GOT3 (cell line): ENCODE measurements around the gene MTARC2.

Experiments
- DNase-seq: peaks from one replicate; lab custom pipeline; 2025; ENCODE audit warnings: mixed read lengths; lab: John Stamatoyannopoulos, UW

The MTARC2 gene

DNA sequence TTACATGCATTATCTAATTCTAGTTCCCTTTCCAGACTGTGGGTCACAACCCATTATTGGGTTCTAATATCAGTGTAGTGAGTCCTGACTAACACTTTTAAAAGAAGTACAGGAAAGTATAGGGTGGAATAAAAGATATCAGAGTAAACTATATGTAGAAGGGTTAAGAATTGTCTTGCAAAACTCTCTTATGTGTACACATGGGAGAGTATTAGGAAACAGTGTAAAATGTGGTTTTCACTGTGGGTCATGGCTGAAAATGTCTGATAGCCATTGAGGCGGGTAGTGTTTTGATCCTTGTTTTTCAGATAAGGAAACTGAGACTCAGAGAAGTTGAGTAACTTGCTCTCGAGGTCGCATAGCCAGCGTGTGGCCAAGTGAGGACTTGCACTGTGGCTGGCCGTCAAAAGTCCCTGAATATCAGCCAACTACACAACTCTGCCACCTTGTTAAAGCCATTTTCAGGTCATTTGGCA, 20.0 kb downstream of the MTARC2 start:
- DNase-seq, result no peak

DNA sequence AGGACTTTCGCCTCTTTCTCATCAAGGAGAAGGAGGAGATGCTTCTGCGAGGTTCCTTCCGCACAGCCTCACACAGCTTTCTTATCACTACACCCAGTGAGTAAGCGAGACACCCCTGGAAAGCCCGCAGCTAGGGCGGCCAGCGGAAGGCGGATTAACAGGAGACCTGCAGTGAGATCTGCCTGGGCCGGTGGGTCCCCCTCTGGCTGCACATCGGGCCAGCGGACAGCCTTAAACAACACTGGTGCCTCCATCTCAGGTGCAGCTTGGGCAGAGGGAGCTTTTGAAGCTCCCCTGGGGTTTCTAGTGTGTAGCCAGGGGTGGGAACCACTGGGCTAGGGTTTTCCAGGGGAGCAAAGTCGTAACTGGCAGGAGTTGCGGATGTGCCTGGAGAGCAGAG, 21.1 kb downstream of the MTARC2 start:
- no peak for DNase-seq

DNA sequence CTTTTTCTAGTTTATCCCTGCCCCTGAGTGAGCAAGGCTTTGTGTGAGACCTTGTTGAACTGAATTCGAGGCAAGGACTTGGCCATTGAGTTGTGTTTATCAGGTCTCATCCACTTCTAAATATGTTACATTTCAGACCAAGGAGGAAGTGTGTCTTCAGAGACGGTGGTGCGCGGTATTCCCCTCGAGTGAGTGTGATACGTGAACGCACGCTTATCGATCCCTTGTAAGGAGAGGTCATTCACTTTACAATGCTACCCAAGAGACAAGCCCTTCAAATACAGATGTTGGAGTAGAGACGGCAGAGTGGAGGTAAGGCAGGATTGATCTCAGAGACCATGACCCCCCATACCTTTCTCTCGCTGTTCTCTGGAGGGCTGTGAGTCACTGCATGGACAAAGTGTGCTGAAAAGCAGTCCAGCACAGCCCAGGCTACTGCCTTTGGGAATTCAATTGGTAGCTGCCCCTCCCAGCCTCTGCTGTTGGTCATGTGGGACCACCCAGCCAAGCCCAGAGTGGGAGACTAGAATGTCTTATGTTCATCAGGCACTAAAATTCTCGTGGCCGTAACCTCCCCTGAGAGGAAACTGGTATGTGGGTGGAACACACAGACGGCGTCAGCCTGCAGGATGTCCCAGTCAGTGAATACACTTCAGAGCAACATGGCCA, 22.3 kb downstream of the MTARC2 start:
- DNase-seq, result no peak

DNA sequence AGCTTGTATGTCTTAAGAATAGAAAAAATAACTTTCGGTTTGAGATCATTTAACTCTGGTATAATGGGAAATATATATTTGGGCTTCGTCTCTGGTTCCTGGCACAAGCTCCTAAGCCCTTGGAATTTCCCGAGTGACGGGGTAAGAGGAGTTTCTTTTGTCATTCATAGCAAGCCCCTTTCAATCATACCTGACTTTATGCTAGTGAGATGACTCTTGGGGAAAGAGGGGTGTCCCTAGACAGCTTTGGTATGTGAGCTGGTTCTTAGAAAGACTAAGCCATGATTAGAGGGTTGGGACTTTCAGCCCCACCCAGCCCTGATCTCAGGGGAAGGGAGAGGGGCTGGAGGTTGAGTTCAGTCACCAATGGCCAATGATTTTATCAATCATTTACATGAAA, 24.7 kb downstream of the MTARC2 start:
- no peak for DNase-seq

DNA sequence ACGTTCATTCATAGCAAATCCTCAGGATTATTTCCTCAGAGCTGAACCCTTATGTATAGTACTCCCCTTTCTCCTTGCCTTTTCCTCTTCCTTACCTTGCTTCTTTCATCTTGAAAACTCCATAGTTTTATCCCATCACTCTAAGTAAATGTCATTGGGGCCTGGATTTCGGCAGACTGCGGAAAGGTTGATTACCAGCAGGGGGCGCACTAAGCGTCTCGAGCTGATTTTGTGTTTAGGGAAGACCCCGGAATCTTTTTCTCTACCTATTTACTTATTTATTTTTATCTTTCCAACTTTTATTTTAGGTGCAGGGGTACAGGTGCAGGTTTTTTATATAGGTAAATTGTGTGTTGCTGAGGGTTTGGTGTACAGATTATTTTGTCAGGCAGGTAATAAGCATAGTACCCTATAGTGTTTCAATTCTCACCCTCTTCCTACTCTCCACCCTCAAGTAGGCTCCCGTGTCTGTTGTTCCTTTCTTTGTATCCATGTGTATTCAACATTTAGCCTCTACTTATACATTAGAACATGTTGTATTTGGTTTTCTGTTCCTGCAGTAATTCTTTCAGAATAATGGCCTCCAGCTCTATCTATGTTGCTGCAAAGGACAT, 27.2 kb downstream of the MTARC2 start:
- DNase-seq, result no peak

DNA sequence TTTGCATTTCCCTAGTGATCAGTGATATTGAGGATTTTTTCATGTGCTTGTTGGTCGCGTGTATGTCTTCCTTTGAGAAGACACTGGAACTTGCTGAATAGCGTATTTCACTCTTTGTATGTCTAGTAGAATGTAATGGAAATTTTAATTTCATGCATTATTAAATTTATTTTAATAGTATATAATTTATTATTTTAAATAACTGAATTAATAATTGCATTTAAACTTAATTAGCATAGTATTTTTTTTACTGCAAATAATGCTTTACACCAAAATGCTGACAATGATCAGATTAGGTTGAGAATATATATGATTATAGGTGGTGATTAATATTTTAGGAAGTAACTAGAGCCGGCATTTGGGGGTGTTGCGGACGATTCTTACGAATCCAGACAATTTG, 28.1 kb downstream of the MTARC2 start:
- no peak for DNase-seq

DNA sequence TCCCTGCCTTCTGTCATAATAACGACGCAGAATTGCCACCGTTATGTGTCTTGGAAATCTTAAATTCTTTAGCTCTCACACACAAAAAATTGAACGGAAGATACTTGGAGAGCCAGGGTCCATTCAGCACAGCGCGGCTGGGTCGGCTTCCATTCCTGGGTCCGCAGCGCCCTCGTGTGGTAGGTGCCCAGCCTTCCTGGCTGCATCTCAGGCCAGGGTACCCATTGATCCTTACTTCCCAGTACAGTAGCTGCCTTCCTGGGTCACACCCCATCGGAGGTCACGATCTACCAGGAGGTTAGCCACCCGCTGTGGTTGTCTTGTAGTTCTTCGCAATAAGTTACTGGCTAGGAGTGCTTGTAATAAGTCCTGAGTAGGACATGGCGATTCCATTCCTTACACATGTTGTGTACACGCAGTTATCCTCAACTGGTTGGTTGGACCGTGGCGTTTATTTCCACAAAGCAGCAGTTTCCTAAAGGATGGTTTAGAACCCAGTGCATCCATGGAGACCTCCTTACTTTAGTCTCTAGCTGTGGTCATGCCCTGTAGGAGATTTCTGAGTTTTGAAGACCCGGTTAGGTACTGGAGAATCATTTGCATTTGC, 28.7 kb downstream of the MTARC2 start:
- DNase-seq, result peak; percentile 8

DNA sequence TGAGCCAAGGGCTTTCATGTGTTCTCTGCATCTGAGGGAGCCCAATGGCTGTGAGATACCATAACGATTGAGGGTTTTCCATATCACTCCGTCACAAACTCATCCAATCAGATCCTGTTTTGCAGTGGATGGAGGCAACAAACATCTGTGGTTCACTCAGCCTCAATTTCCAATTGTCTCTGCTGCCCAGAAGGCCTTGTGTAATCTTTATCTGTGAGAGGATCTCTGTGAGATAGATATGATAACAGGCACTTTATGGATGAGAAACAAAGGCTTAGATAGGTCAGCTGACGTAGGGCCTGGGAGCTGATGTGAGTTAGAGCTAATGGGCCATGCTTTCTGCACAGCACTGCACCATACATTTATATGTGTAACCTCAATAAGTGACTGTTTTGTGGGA, 35.3 kb downstream of the MTARC2 start:
- no peak for DNase-seq

DNA sequence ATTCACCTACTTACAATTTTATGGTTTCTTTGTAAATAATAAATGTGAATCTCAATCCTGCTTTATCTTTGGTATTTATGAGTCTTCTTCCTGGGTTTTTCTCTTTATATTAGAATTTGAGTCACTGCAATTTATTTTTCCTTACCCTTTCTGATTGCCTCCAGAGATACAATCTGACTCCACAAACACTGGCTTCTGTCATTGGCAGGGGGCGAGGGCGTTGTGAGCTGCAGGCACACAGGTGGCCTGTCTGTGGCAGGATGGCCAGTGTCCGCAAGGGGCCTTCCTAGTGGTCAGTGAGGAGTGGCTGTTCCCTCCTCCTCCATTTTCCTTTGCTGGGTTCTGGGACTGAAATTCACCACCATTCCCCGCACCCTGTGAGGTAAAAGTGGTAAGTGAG, 36.6 kb downstream of the MTARC2 start:
- no peak for DNase-seq

DNA sequence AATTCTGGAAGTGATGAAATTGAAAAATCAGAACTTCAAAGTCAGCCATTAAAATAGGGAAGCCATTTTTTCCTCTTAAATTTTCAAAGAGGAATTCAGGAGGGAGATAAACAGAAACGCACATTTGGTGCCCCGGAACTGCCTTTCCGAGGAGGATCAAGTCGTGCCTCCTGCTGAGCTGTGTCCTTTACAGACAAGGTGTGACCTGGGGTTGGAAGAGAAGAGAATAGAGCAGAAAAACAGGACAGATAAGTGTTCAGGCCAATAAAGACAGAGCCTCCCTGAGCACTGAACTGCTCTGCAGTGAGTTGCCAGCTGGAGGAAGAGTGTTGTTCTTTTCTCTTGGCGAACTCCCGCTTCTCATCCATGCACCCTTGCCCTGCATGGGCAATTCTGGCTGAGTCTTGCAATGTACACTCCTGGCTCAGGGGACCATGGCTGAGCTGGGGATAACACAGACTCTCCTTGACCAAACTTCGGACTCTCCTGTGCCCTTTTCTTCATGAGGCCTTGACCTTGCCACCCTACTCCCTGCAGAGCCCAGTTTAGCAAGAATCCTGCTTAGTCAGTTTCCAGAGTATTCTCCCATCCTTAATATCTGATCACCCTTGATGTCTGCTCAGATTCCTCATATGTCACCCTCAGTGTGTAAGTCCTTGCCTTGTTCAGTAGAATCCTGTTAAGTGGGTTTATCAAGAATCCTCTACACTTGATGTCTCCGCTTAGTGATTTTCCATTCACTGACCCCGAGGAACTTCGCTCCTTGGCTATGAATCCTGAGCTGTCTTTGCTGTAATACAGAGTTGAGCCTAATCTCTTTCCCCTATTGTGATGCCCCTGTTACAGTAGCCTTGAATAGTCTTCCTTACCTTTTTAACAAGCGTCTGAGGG, 37.3 kb downstream of the MTARC2 start:
- no peak for DNase-seq

DNA sequence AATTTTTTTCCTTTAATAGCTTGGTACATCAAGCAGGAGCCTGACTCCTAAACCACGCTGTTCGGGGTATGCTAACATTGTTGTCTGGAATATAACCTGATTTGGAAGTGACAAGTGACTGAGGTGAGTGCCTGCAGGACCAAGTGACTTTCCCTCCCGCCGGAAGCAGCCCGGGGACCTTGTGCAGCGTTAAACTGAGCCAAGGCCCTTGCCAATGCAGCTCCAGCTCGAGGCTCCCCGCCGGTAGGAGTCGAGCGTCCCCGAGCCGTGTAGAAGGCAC, 37.9 kb downstream of the MTARC2 start:
- DNase-seq, result no peak

DNA sequence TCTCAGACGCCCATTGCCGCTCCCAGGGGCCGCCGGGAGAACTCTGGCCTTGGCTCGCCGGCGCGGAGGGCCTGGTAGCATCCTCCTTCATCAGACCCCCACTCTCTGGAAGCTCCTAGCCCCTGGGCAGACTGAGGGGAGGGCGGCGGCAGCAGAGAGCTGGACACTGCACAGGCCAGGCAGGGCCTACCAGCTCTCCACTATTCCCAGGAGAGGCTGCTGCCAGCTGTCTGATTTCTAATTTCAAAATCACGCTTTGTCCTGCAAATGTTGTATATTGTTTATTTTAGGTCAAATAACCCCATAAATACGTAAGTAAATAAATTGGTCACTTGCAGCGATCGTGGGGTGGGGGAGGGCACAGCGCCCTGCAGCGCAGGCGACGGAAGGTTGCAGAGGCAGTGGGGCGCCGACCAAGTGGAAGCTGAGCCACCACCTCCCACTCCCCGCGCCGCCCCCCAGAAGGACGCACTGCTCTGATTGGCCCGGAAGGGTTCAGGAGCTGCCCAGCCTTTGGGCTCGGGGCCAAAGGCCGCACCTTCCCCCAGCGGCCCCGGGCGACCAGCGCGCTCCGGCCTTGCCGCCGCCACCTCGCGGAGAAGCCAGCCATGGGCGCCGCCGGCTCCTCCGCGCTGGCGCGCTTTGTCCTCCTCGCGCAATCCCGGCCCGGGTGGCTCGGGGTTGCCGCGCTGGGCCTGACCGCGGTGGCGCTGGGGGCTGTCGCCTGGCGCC, 38.4 kb downstream of the MTARC2 start, which contains the start of gene MTARC1:
Gene MTARC1 (plus strand): TSS at position 577 of the 732 bp plus-strand sequence. CDS start 32 bp downstream, at position 609.
- DNase-seq, result no peak

DNA sequence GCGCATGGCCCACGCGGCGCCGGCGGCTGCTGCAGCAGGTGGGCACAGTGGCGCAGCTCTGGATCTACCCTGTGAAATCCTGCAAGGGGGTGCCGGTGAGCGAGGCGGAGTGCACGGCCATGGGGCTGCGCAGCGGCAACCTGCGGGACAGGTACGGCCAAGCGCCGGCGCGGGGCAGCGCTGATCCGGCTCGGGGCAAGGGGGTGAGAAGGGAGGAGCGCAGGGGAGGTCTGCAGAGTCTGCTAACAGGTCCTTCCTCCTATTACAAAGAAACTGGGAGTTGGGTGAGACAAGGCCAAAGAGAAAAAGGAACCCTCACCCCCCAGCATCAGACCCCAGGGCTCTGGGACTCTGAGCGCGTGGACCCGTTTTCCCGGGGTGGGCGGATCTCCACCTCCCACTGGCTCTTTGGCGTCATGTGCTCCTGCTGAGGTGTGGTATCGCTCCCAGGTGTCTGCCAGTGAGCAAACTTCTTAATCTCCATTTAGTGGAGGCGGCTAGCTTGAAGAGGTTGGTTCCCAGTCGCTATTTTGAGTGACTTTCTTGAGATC, 39.0 kb downstream of the MTARC2 start:
- no peak for DNase-seq

DNA sequence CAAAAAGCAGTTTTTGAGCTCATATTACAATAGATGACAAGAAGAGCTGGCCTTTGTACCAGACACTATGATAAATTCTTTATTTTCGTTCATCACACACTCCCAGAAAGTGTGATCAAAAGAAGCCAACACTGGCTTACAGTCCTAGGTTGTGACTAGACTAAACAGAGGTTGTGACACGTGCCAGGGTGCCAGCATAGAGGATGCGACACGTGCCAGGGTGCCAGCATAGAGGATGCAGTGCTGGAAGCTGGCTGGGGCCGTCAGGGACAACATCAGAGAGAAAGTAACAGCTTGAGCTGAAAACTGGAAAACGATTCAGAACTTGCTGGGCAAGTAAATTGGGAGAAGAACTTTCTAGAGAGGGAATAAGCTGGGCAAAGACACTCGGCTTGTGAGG, 40.8 kb downstream of the MTARC2 start:
- DNase-seq, result no peak

DNA sequence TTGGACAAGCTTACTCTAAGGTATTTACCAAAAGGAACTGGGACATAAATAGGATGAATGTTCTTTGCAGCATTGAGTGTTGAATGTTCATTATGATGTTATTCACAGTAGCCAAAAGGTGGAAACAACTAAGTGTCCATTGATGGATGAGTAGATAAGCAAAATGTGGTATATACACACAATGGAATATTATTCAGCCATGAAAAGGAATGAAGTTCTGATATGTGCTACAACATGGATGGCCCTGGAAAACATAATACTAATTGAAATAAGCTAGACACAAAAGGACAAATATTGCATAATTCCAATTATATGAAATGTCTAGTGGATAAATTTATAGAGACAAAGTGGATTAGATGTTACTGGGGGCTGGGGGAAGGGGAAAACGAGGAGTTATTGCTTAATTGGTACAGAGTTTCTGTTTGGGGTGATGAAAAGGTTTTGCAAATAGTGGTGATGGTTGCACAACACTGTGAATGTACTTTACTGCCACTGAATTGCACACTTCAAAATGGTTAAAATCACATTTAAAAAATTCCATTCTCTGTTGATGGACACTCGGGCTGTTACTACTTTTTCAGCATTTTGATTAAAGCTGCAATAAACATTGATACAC, 41.5 kb downstream of the MTARC2 start:
- DNase-seq, result no peak

DNA sequence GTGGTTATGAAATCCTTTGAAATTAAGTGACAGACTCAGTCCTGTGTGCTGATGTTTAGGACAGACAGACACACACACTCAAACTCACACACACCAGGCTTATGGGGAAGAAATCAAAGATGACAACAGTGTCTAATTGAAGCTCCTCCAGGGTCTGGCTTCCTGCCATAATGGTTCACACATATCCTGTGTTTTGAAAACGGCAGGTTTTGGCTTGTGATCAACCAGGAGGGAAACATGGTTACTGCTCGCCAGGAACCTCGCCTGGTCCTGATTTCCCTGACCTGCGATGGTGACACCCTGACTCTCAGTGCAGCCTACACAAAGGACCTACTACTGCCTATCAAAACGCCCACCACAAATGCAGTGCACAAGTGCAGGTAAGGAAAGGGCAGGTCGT, 43.2 kb downstream of the MTARC2 start:
- DNase-seq, result no peak

DNA sequence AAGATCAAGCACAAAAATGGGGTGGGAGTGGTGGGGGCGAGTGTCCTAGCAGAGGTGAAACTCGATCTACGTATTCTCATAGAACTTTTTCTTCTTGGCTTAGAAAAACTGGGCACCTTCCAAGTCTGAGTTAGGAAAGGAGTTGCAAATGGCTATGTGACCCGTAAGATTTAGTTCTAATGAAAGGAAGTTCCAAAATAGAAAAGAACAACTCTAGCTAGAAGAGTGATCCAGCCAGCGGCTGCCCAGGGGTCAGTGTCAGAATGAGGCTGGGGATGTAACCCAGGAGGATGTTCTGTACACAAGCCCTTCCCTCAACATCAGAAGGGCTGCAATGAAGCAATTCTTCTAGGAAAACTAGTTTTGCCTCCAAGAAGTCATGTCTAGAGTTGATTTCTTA, 43.8 kb downstream of the MTARC2 start:
- no peak for DNase-seq

DNA sequence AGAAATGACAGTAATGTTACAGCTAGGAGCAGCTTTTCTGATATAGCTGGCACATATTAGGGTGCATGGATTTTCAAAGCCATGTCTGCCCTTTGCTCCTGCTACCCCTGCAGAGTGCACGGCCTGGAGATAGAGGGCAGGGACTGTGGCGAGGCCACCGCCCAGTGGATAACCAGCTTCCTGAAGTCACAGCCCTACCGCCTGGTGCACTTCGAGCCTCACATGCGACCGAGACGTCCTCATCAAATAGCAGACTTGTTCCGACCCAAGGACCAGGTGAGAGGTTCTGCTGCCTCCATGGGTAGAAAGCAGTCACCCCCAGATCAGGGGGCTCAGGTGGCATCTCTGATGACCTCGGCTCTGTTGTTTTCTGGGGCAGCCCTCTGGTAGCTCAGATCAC, 48.4 kb downstream of the MTARC2 start:
- no peak for DNase-seq

DNA sequence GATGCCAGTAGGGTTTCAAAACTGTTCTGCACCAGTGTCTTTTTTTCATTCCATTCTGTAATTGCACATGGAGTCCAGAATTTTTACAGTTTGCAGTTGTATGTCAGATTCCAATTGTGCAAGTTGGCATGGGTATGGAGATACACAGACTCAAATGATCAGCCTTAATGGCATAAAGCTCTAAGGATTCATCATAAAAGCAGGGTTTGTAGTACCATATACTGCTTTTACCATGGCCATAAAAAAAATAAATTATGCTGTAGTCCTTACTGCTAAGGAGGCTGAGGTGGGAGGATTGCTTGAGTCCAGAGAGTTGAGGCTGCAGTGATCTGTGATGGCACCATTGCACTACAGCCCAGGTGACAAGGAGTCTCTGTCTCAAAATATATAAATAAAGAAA, 48.9 kb downstream of the MTARC2 start:
- no peak for DNase-seq

DNA sequence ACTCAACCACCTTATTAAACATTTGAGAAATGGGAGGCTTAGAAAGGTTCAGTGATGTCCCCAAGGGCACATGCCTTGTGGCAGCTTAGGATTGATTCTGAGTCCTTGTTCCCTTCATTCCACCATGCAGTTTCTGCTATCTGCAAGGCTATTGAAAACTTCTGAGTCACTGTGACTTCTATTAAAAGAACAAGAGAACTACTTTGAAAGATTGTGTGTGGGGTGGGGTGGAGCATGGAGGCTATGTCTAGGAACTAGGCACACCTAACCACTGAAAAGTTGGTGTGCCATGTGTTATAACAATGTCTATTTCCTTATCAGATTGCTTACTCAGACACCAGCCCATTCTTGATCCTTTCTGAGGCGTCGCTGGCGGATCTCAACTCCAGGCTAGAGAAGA, 49.4 kb downstream of the MTARC2 start:
- DNase-seq, result no peak

DNA sequence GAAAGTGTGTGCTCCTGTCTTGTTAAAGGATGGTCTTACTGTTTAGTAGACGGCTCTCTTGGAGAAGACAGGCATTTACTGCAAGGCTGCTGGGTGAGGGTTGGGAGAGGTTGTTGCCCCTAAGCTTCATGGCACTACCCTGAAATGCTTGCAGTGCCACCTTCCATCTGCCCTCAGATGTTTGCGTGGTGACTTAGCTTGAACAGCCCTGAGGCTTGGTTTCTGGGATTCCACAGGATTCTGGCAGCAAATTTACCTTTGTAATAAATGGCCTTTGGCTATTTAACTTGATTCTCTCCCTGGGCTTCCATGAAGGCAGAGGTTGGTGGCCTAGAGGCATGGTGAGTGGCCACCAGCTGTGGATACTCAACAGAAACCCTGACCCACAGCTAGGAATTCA, 50.2 kb downstream of the MTARC2 start:
- DNase-seq, result no peak
